HepG2 (cell line): Measurements from ENCODE around the gene PRDX5. TPM values are rescaled to one million over a fixed set of nuclear protein-coding genes. Genes with fewer than 3 reads are reported as not detected.

Experiments used
- AKAP8 ChIP-seq: sonication (generic); formaldehyde crosslinking; IDR thresholded peaks from 2 replicates; pipeline ENCODE4 v1.5.1; 2020; ENCODE audit warnings: mild to moderate bottlenecking, missing genetic modification reagents
- ARID3A ChIP-seq: IDR thresholded peaks from 2 replicates; pipeline ENCODE4 v1.6.1; 2012; ENCODE audit warnings: low read depth, low read length, improper control_type of control experiment
- ATF1 ChIP-seq: IDR thresholded peaks from 2 replicates; pipeline ENCODE4 v1.6.1; 2016; ENCODE audit warnings: mild to moderate bottlenecking, control low read depth
- CCDC6 ChIP-seq: sonication (generic); formaldehyde crosslinking; IDR thresholded peaks from 2 replicates; pipeline ENCODE4 v1.8.1; 2022; ENCODE audit warnings: mild to moderate bottlenecking, missing genetic modification reagents, moderate library complexity
- NCOR1 ChIP-seq: fragments of 200-600 bp; sonication (generic); IDR thresholded peaks from 2 replicates; pipeline ENCODE4 v1.7.0; 2017; ENCODE audit warnings: antibody characterized with exemption, low read length, borderline replicate concordance
- NR2F6 ChIP-seq, 2 experiments: IDR thresholded peaks; 2 replicates each; pipeline ENCODE4 v1.6.1; 2016; ENCODE audit warnings: antibody characterized with exemption in 1 of 2, mild to moderate bottlenecking in 1 of 2
- PAXIP1 ChIP-seq: sonication (generic); formaldehyde crosslinking; conservative IDR thresholded peaks from 2 replicates; pipeline ENCODE4 v1.4.0; 2020; ENCODE audit warnings: mild to moderate bottlenecking, missing genetic modification reagents, moderate library complexity
- SAFB2 ChIP-seq: sonication (generic); formaldehyde crosslinking; IDR thresholded peaks from 2 replicates; pipeline ENCODE4 v1.5.1; 2020; ENCODE audit warnings: missing genetic modification reagents, low read depth, mild to moderate bottlenecking, borderline replicate concordance
- SOX13 ChIP-seq, 3 experiments: fragments of 450-650 bp in 1 of 3; sonication (generic) in 1 of 3; formaldehyde crosslinking in 1 of 3; IDR thresholded peaks in 2 of 3; conservative IDR thresholded peaks in 1 of 3; 2 replicates each; pipeline versions ENCODE4 v1.5.0 to v1.6.1; 2016 to 2020; ENCODE audit warnings: antibody characterized with exemption in 1 of 3, mild to moderate bottlenecking in 1 of 3, missing compliant biosample characterization in 1 of 3, missing genetic modification reagents in 1 of 3, moderate library complexity in 1 of 3
- SOX6 ChIP-seq, 2 experiments: fragments of 450-650 bp in 1 of 2; sonication (generic) in 1 of 2; formaldehyde crosslinking in 1 of 2; IDR thresholded peaks; 2 replicates each; pipeline versions ENCODE4 v1.4.0 to v1.6.1; 2017 to 2020; ENCODE audit warnings: antibody characterized with exemption in 1 of 2, mild to moderate bottlenecking in 1 of 2, missing genetic modification reagents in 1 of 2
- ZNF230 ChIP-seq: sonication (generic); formaldehyde crosslinking; IDR thresholded peaks from 2 replicates; pipeline ENCODE4 v1.4.0; 2020; ENCODE audit warnings: mild to moderate bottlenecking, missing genetic modification reagents
- ZNF276 ChIP-seq: sonication (generic); formaldehyde crosslinking; IDR thresholded peaks from 2 replicates; pipeline ENCODE4 v1.4.0; 2020; ENCODE audit warnings: mild to moderate bottlenecking, low read depth, missing genetic modification reagents
- ZNF335 ChIP-seq: sonication (generic); formaldehyde crosslinking; IDR thresholded peaks from 2 replicates; pipeline ENCODE4 v1.4.0; 2020; ENCODE audit warnings: missing genetic modification reagents
- ZNF503 ChIP-seq: sonication (generic); formaldehyde crosslinking; IDR thresholded peaks from 2 replicates; pipeline ENCODE4 v1.4.0; 2020; ENCODE audit warnings: missing genetic modification reagents
- ZNF619 ChIP-seq: sonication (generic); formaldehyde crosslinking; IDR thresholded peaks from 2 replicates; pipeline ENCODE4 v1.4.0; 2020; ENCODE audit warnings: mild to moderate bottlenecking, missing genetic modification reagents
- ZNF7 ChIP-seq: IDR thresholded peaks from 2 replicates; pipeline ENCODE4 v1.6.1; 2016; ENCODE audit warnings: missing biosample characterization, missing genetic modification reagents
- ZNF746 ChIP-seq: sonication (generic); formaldehyde crosslinking; IDR thresholded peaks from 2 replicates; pipeline ENCODE4 v1.8.0; 2022; ENCODE audit warnings: mild to moderate bottlenecking, missing genetic modification reagents
- ZNF747 ChIP-seq: sonication (generic); formaldehyde crosslinking; IDR thresholded peaks from 2 replicates; pipeline ENCODE4 v1.8.1; 2023; ENCODE audit warnings: missing genetic modification reagents, mild to moderate bottlenecking, borderline replicate concordance
- ZNF776 ChIP-seq: sonication (generic); formaldehyde crosslinking; IDR thresholded peaks from 2 replicates; pipeline ENCODE4 v1.4.0; 2020; ENCODE audit warnings: mild to moderate bottlenecking, missing genetic modification reagents
- polyA plus RNA-seq, 8 experiments: library from polyadenylated mRNA; depleted of rRNA in 3 of 8; stranded (reverse) in 7 of 8; unstranded in 1 of 8; fragments of >200 nt; fragmentation: Illumina TruSeq in 4 of 8; extraction: Trizol in 4 of 8; gene quantifications; 2 replicates each; pipeline versions ENCODE4 v1.2.1 to v1.2.3, GENCODE V29; 2011 to 2016; ENCODE audit warnings: low read depth in 4 of 8, missing spikeins in 1 of 8, mixed read lengths in 1 of 8; ENCODE audit not compliant: insufficient read depth in 1 of 8
- total RNA-seq, 5 experiments: library from RNA; depleted of rRNA; stranded (reverse); fragments of >200 nt; fragmentation: Illumina TruSeq; extraction: Trizol; gene quantifications; 2 replicates each; pipeline ENCODE4 v1.2.3, GENCODE V29; 2016; ENCODE audit warnings: low read depth in 1 of 5

The PRDX5 gene
- total and polyA plus RNA-seq, 2 of the 13 experiments (the other 11 are each of a cell fraction or from before 2014, with no cell fraction given), result 215 to 311 TPM

GRCh38 chr11:64284048-64284961 lies 33.6 kb upstream of the PRDX5 start, which contains the start of gene BAD (continued):
- TF ChIP-seq PAXIP1 (CRISPR knock-in tag), result 0 out of 2 replicates have a peak, but pooled peaks have one; percentile 23
- TF ChIP-seq AKAP8, result no peak; the same call in 1 of the 2 replicates
- TF ChIP-seq ZNF335, result no peak
- TF ChIP-seq ZNF276 (CRISPR knock-in tag), result no peak
- TF ChIP-seq NCOR1, result no peak
- TF ChIP-seq ZNF746, result 0 out of 2 replicates have a peak, but pooled peaks have one; percentile 2
- peak; percentile 75; the same call in 1 of the 2 replicates for TF ChIP-seq ZNF230 (CRISPR knock-in tag)
- TF ChIP-seq ZNF619 (CRISPR knock-in tag), result no peak
- no peak for TF ChIP-seq ZNF503 (CRISPR knock-in tag)
- peak; percentile 84 for TF ChIP-seq ATF1 (CRISPR knock-in tag)
- no peak for TF ChIP-seq SAFB2 (CRISPR knock-in tag)
- no peak for TF ChIP-seq ZNF7
- no peak for TF ChIP-seq CCDC6 (CRISPR knock-in tag)
- TF ChIP-seq SOX6 (IDR thresholded peaks at IDR 0.05), result no peak
- no peak; the same call in 1 of the 2 replicates for TF ChIP-seq SOX6 (CRISPR knock-in tag; IDR thresholded peaks at IDR 0.05)
- no peak for TF ChIP-seq ARID3A
- TF ChIP-seq NR2F6 (IDR thresholded peaks at IDR 0.05), result no peak
- TF ChIP-seq NR2F6 (CRISPR knock-in tag; IDR thresholded peaks at IDR 0.05), result no peak
- no peak for TF ChIP-seq ZNF776
- TF ChIP-seq ZNF747 (CRISPR knock-in tag), result no peak
- TF ChIP-seq SOX13 (IDR thresholded peaks at IDR 0.05), result no peak
- no peak for TF ChIP-seq SOX13 (CRISPR knock-in tag; conservative IDR thresholded peaks at IDR 0.05 in 1 of 2, IDR thresholded peaks at IDR 0.05 in 1 of 2)
